ENCODE results near the gene FBLN5.

The FBLN5 gene

DNA sequence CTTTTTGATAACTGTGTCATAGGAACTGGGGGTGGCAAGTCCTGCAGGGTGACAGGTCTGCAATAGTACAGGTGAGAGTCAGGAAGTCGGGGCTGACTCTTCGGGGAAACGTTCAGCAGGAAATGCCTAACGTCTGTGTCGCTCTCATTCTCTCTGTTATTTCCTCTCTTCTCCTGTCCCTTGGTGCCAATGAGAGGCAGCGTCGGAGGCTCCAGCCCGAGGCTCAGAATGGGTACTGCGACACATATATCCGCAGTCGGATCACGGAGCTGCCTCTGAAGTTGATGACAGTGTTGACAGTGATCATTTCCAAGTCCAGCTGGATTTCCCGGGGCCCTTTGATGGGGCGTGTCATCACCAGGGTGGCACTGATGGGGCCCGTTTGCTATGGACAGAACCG, 77.5 kb downstream of the FBLN5 start:
- TF ChIP-seq, protein P1, sequence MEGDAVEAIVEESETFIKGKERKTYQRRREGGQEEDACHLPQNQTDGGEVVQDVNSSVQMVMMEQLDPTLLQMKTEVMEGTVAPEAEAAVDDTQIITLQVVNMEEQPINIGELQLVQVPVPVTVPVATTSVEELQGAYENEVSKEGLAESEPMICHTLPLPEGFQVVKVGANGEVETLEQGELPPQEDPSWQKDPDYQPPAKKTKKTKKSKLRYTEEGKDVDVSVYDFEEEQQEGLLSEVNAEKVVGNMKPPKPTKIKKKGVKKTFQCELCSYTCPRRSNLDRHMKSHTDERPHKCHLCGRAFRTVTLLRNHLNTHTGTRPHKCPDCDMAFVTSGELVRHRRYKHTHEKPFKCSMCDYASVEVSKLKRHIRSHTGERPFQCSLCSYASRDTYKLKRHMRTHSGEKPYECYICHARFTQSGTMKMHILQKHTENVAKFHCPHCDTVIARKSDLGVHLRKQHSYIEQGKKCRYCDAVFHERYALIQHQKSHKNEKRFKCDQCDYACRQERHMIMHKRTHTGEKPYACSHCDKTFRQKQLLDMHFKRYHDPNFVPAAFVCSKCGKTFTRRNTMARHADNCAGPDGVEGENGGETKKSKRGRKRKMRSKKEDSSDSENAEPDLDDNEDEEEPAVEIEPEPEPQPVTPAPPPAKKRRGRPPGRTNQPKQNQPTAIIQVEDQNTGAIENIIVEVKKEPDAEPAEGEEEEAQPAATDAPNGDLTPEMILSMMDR (IDR thresholded peaks at IDR 0.05; ENCODE audit: control insufficient read depth, extremely low read depth, insufficient read depth), result no peak
- no peak for DNase-seq (ENCODE audit: low read depth)
- H3K4me3 ChIP-seq (ENCODE audit: low read depth, low read length), result no peak overlapping the region

DNA sequence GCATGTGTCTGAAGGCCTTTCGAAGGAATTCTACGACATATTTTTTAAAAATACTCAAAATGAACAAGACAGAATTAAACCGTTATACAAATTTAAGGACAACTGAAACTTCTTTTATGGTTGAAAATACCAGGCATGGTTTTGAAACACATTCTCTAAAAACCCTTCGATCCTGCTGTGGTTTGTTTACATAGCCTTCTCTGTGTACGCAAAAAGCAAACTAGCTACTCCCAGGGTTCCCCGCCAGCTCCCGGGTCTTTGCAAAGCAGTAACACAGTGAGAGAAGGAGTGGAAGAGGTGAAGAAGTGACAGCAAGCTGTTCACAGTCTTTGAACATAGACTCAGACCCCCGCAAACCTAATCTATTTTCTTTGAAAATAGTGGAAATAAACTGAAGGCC, 77.9 kb downstream of the FBLN5 start:
- no peak overlapping the region for H3K4me3 ChIP-seq (ENCODE audit: low read depth, low read length)
- no peak for DNase-seq (ENCODE audit: low read depth)
- TF ChIP-seq, protein P1 (IDR thresholded peaks at IDR 0.05; ENCODE audit: control insufficient read depth, extremely low read depth, insufficient read depth), result no peak

DNA sequence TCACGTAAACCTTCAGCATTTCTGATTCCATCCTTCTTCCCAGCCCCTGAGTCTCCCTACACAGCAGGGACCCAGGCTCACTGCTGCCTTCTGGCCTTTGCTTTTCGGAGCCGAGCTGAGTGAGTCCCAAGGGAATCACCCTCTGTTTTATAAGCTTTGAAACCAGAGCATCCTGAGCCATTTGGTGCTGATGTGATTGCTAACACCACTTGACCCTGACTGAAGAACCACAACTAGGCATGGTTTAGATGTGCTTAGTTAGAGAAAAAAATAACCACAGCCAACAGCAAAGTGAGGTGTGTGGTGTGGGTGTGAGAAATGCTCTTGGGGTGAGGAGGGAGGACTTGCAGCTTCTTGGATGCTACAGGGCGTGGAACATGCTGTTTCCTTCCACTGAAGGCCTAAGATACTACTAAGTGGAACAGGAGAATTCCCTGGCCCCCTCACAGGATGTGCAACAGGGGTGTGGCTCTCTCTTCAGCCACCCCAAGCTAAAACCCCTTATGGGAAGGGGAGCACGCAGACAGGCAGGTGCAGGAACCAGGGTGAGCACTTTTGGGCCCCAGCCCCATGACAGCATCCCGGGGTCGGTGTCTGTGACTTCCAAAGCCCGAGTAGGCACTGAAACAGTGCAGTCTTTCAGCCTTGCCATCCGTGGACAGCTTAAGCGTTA, 80.0 kb downstream of the FBLN5 start, which contains the start of gene TC2N:
TC2N (minus strand) TSS at position 221 of the 673 bp plus-strand sequence. CDS start 53,767 bp downstream, outside the sequence.
- DNase-seq (ENCODE audit: low read depth), result no peak
- no peak within 1 kb of the TSS for H3K4me3 ChIP-seq (ENCODE audit: low read depth, low read length)
- TF ChIP-seq, protein P1 (IDR thresholded peaks at IDR 0.05; ENCODE audit: control insufficient read depth, extremely low read depth, insufficient read depth), result no peak

DNA sequence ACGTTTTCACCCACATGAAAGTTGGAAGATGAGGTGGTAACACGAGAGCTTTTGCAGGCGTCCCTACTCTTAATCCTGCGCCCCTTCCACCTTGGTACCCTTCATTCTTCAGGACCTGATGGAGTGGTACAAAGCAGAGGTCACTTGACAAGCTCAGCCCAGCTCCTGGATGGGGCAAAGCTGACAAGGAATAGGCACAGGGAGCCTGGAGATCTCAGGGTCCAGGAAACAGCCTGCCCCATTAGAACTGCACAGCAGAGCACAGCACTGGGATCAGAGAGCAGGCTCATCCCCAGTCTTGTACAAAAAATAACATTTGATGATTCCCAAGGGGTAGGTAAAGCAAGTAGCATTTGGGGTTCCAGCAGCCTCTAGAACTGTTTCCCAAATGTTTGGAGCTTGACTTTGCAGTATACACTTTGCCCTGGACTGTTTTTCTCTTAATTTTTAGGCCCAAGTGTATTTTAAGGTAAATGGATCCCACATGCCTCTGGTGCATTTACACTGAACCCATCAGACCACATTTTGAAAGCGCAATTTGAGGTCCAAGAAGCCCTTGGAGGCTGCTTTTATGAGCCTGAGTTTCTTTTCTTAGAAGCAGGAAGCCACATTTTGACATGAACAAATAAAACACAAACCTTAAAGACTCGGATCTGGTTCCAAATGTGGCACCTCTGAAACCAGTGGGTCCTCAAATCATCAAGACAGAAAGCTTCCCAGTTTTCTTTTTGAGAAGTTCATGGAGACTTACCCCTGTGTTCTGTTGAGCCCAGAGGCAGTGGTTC, 80.8 kb downstream of the FBLN5 start:
- no peak overlapping the region for H3K4me3 ChIP-seq (ENCODE audit: low read depth, low read length)
- DNase-seq (ENCODE audit: low read depth), result no peak
- TF ChIP-seq, protein P1 (IDR thresholded peaks at IDR 0.05; ENCODE audit: control insufficient read depth, extremely low read depth, insufficient read depth), result no peak

DNA sequence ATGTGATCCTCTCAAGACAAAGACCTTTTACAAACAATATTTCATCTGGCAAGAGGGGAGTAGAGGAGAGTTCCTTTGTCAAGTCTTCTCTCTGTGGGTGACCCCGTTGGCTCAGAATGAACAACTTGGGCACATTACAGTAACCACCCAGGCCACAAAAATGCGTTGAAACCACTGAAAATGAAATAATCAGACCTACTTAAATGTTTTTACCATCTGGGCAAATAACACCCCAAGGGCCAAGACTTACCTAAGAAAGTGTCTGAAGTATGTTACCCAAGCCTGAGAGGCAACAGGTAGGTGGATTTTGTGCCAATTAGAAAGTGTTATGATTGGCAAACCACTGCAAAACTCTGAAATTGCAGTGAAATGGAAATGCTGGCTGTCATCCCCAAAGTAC, 81.4 kb downstream of the FBLN5 start:
- TF ChIP-seq, protein P1 (IDR thresholded peaks at IDR 0.05; ENCODE audit: control insufficient read depth, extremely low read depth, insufficient read depth), result no peak
- H3K4me3 ChIP-seq (ENCODE audit: low read depth, low read length), result no peak overlapping the region
- no peak for DNase-seq (ENCODE audit: low read depth)

DNA sequence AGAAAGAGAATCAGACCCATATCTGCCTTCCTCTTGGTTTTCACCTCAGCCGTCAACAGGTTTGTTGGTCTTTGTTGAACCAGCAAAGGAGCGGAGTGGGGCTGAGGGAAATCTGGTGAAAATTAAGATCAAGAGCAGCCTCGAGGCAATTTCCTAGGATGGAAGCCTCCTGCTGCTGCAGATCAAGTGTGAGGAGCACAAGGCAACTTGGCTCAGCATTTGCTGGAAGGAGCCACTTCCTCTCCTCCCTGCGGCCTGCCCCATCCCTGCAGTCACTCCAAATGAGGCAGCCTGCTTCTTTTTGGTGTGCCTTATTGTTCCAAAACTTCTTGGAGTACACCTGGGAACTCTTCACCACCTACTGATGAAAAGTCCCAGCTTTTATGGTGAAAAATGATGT, 85.1 kb downstream of the FBLN5 start:
- H3K4me3 ChIP-seq (ENCODE audit: low read depth, low read length), result no peak overlapping the region
- TF ChIP-seq, protein P1 (IDR thresholded peaks at IDR 0.05; ENCODE audit: control insufficient read depth, extremely low read depth, insufficient read depth), result no peak
- DNase-seq (ENCODE audit: low read depth), result no peak

Data from LNCaP clone FGC (cell line).